ENCODE measurements around the gene GPR171.

DNA sequence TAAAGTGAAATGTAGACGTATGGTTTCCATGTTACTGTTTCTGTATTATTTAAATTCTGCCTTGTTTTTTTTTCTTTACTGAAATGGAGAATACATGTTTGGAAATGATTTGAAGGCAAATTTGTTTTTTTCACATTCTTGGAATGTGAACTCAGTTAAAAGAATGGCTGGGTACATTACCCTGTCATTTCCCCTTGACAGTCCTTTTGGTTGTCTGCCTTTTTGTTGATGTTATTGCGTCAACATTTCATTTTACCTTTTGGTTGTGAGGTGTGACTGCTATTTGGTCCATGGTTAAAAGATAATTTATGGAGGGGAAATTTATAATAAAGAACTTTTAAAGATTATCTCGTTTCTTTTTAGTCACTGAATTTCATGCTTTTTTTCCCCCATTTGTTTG, 3.2 kb upstream of the GPR171 start:
- TF ChIP-seq, protein P1, sequence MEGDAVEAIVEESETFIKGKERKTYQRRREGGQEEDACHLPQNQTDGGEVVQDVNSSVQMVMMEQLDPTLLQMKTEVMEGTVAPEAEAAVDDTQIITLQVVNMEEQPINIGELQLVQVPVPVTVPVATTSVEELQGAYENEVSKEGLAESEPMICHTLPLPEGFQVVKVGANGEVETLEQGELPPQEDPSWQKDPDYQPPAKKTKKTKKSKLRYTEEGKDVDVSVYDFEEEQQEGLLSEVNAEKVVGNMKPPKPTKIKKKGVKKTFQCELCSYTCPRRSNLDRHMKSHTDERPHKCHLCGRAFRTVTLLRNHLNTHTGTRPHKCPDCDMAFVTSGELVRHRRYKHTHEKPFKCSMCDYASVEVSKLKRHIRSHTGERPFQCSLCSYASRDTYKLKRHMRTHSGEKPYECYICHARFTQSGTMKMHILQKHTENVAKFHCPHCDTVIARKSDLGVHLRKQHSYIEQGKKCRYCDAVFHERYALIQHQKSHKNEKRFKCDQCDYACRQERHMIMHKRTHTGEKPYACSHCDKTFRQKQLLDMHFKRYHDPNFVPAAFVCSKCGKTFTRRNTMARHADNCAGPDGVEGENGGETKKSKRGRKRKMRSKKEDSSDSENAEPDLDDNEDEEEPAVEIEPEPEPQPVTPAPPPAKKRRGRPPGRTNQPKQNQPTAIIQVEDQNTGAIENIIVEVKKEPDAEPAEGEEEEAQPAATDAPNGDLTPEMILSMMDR (IDR thresholded peaks at IDR 0.05 in 8 of 11, conservative IDR thresholded peaks at IDR 0.05 in 3 of 11) = no peak
- no peak for TF ChIP-seq POLR2A (IDR thresholded peaks at IDR 0.05)

All from spleen (tissue), 7 donors.